ENCODE measurements around the gene SUN5. TPM values are rescaled to one million over a fixed set of nuclear protein-coding genes. Genes with fewer than 3 reads are reported as not detected.

Gene SUN5
- total RNA-seq, 1 donor from 2014 or later, result not detected

DNA sequence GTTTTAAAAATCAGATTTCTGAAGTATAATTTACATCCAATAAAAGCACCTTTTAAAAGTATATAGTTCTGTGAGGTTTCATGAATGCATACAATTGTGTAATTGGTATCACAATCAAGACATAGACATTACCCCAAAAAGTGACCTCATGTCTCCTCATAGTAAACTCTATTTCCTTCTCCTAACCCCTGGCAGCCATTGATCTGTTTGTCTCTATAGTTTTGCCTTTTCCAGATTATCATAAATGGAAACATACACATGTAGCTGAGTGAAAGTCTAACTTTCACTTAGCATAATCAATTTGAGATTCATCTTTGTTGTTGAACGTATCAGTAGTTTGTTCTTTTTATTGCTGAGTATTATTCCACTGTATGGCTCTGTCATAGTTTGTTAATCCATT is 57.6 kb downstream of the SUN5 start:
- ChIA-PET CTCF (no interaction called here), POLR2A (no interaction called here)
- H3K4me3 Mint-ChIP-seq, result no peak overlapping the region
- H3K9me3 Mint-ChIP-seq, result peaks cover 4% of the 10 kb centered on the region
- H3K27me3 Mint-ChIP-seq, result peaks cover 7% of the 10 kb centered on the region
- no peaks in the 10 kb centered on the region for H3K4me1 Mint-ChIP-seq
- DNase-seq (no peak), ATAC-seq (ENCODE audit: low read depth) (no peak)
- H3K27ac Mint-ChIP-seq, result no peak overlapping the region
- peaks cover 3% of the 10 kb centered on the region for H3K36me3 Mint-ChIP-seq (ENCODE audit: low read depth)
- TF ChIP-seq, protein P1, sequence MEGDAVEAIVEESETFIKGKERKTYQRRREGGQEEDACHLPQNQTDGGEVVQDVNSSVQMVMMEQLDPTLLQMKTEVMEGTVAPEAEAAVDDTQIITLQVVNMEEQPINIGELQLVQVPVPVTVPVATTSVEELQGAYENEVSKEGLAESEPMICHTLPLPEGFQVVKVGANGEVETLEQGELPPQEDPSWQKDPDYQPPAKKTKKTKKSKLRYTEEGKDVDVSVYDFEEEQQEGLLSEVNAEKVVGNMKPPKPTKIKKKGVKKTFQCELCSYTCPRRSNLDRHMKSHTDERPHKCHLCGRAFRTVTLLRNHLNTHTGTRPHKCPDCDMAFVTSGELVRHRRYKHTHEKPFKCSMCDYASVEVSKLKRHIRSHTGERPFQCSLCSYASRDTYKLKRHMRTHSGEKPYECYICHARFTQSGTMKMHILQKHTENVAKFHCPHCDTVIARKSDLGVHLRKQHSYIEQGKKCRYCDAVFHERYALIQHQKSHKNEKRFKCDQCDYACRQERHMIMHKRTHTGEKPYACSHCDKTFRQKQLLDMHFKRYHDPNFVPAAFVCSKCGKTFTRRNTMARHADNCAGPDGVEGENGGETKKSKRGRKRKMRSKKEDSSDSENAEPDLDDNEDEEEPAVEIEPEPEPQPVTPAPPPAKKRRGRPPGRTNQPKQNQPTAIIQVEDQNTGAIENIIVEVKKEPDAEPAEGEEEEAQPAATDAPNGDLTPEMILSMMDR (IDR thresholded peaks at IDR 0.05), result no peak
- intact Hi-C loops (cut with micrococcal nuclease), result no loop called here

DNA sequence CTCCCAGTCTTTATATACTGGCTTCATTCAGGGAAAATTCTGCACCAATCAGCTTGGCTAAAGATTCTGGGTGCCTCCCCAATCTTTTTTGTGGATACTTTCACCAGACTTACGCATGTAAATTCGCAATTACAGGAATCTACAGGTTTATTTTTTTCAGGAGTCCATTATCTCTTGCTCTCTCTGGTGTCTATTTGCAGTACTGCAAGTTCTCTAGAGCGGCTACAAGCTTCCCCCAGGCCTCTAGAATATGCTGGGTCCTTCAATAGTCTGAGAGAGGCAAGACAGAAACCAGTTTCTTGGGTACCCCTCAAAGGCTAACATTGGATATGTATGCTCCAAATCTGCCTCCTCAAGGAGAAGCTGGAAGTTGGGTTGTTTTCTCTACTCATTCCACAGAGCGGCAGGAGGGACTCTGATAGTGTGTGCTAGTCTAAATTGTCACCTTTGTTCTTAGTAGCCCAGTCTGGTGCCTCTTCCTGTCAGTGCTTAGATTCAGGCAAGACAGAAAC is 58.5 kb downstream of the SUN5 start:
- peaks cover 3% of the 10 kb centered on the region for H3K36me3 Mint-ChIP-seq (ENCODE audit: low read depth)
- DNase-seq, result no peak
- no peaks in the 10 kb centered on the region for H3K4me1 Mint-ChIP-seq
- peaks cover 9% of the 10 kb centered on the region for H3K27me3 Mint-ChIP-seq
- TF ChIP-seq, protein P1 (IDR thresholded peaks at IDR 0.05), result no peak
- H3K27ac Mint-ChIP-seq, result no peak overlapping the region
- ChIA-PET CTCF (no interaction called here), POLR2A (no interaction called here)
- peaks cover 7% of the 10 kb centered on the region for H3K9me3 Mint-ChIP-seq
- intact Hi-C loops (cut with micrococcal nuclease), result no loop called here
- H3K4me3 Mint-ChIP-seq, result no peak overlapping the region
- no peak for ATAC-seq (ENCODE audit: low read depth)

GRCh38 chr20:32943490-32944052 is 60.7 kb downstream of the SUN5 start:
- TF ChIP-seq, protein P1 (IDR thresholded peaks at IDR 0.05), result no peak
- Mint-ChIP-seq H3K9me3 (peaks cover 7% of the 10 kb centered on the region), H3K27ac (no peak overlapping the region), H3K27me3 (peaks cover 11% of the 10 kb centered on the region), H3K4me1 (no peaks in the 10 kb centered on the region), H3K36me3 (ENCODE audit: low read depth) (peaks cover 3% of the 10 kb centered on the region), H3K4me3 (no peak overlapping the region)
- DNase-seq (no peak), ATAC-seq (ENCODE audit: low read depth) (no peak)
- ChIA-PET POLR2A (no interaction called here), CTCF (no interaction called here)
- intact Hi-C loops (cut with micrococcal nuclease), result no loop called here

DNA sequence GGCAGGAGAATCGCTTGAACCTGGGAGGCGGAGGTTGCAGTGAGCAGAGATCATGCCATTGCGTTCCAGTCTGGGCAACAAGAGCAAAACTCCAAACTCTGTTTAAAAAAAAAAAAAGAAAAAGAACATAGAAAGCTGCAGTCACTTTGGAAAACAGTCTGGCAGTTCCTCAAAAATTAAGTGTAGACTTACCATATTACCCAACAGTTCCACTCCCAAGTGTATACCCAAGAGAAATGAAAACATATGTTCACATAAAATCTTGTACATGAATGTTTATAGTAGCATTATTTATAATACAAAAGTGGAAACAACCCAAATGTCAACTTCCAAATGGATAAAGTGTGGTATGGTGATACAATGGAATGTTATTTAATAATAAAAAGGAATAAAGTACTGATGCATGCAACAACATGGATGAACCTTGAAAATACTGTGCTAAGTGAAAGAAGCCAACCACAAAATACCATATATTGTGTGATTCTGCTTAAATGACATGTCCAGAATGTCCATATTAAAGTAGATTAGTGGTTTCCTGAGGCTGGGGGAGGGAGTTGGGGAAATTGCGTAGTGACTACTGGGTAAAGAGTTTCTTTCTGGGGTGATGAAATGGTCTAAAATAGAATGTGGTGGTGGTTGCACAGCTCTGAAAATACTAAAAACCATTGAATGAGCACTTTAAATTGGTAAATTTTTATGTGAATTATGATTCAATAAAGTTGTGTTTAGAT is 62.9 kb downstream of the SUN5 start:
- ChIA-PET CTCF (no interaction called here), POLR2A (no interaction called here)
- Mint-ChIP-seq H3K4me1 (no peaks in the 10 kb centered on the region), H3K27ac (no peak overlapping the region), H3K36me3 (ENCODE audit: low read depth) (peaks cover 3% of the 10 kb centered on the region), H3K9me3 (peaks cover 7% of the 10 kb centered on the region), H3K4me3 (no peak overlapping the region), H3K27me3 (peaks cover 4% of the 10 kb centered on the region)
- intact Hi-C loops (cut with micrococcal nuclease), result no loop called here
- DNase-seq, result no peak
- TF ChIP-seq, protein P1 (IDR thresholded peaks at IDR 0.05), result no peak
- no peak for ATAC-seq (ENCODE audit: low read depth)

GRCh38 chr20:32934580-32934979 is 69.7 kb downstream of the SUN5 start:
- ChIA-PET CTCF (no interaction called here), POLR2A (no interaction called here)
- ATAC-seq (ENCODE audit: low read depth), result no peak
- no peak for DNase-seq
- TF ChIP-seq, protein P1 (IDR thresholded peaks at IDR 0.05), result no peak
- Mint-ChIP-seq H3K36me3 (ENCODE audit: low read depth) (no peaks in the 10 kb centered on the region), H3K9me3 (no peaks in the 10 kb centered on the region), H3K4me3 (no peak overlapping the region), H3K27me3 (no peaks in the 10 kb centered on the region), H3K27ac (no peak overlapping the region), H3K4me1 (no peaks in the 10 kb centered on the region)
- intact Hi-C loops (cut with micrococcal nuclease), result no loop called here

Other genes starting within 250 kb of the SUN5 start
- gene DNMT3B, start 242.0 kb downstream of the SUN5 start, total RNA-seq, result 0.20 and 0.32 TPM in 2 replicates
- 97.4 and 98.1 TPM in 2 replicates for gene MAPRE1, start 184.5 kb downstream of the SUN5 start, total RNA-seq
- 0.71 TPM in 2 replicates for gene EFCAB8, start 145.5 kb downstream of the SUN5 start, total RNA-seq
- gene BPIFB2, start 3.3 kb upstream of the SUN5 start, total RNA-seq, result not detected in 2 replicates
- not detected in 2 replicates for gene BPIFB6, start 27.2 kb upstream of the SUN5 start, total RNA-seq
- not detected in 2 replicates for gene BPIFB3, start 49.5 kb upstream of the SUN5 start, total RNA-seq
- gene BPIFB4, start 75.2 kb upstream of the SUN5 start, total RNA-seq, result not detected in 2 replicates
- gene BPIFA2, start 163.7 kb upstream of the SUN5 start, total RNA-seq, result not detected in 2 replicates
- not detected in 2 replicates for gene BPIFA3, start 212.9 kb upstream of the SUN5 start, total RNA-seq
- not detected in 2 replicates for gene BPIFA1, start 231.6 kb upstream of the SUN5 start, total RNA-seq